Kidney glomerular epithelial cell (primary cell): Measurements from ENCODE around the gene ZNF267.
"Not testable (repeated sequence)": the region's sequence is repeated elsewhere in the genome, so short reads cannot be mapped to it uniquely, and the experiment has no call there.

Experiments used
- DNase-seq: peaks from one replicate; lab custom pipeline; 2025; lab: John Stamatoyannopoulos, UW

Gene ZNF267

DNA sequence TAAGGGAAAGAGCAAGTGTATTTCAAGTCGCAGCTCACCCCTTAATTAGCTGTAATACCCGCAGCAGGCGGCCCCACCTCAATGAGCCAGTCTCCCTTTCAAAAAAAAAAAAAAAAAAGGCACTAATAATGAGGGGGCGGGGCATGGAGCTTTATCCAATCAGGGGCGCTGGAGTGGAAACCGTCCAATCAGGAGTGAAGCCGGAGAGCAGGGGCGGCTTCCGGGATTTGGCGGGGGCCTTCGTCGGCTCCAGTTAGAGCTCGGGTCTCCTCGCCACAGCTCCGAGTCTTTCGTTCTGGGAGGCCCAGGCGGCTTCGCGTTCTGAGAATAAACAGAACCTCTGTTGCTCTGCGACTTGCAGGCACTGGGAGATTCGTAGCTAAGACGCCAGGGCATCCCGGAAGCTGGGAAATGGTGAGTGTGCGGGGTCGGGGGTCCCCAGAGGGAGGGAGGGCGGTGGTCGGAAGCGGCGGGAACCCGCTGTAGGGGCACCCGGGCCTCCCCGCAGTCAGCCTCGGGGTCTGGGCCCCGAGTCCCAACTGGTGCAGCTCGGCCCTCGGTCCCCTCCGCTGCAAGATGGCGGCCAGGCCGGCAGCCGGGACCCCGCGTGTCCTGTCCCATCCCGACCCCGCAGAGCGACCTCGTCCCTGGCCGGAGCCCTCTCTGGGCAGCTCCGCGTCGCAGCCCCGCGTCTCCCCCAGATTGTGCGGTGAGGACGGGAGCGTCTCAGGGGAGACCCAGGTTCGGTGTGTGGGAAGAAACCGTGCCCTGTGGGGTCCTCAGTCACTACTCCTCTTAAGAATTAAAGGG is at the start of gene ZNF267:
Gene ZNF267, plus strand, starts transcription at position 252 of the 810 bp plus-strand sequence. Its CDS starts 160 bp downstream, at position 412.
- peak; percentile 71 for DNase-seq

DNA sequence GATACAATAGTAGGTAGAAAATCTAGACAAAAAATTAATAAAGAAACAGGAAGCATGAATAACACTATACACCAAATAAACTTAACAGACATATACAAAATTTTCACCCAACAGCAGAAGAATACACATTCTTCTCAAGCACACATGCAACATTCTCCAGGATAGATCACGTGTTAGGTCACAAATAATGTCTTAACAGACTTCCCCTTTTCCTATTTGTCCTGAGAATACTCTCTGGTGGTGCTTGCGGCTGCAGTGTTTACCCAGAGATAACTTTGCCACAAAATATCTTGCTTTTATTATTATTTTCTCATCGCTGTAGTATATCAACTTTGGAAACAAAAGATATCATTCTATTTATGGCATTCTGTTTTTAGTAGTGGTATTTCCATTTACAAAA is 40.6 kb upstream of the ZNF267 start:
- DNase-seq, result no peak

DNA sequence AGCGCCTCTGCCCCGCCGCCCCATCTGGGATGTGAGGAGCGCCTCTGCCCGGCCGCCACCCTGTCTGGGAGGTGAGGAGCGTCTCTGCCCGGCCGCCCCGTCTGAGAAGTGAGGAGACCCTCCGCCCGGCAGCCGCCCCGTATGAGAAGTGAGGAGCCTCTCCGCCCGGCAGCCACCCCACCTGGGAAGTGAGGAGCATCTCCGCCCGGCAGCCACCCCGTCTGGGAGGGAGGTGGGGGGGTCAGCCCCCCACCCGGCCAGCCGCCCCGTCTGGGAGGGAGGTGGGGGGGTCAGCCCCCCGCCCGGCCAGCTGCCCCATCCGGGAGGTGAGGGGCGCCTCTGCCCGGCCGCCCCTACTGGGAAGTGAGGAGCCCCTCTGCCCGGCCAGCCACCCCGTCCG is 37.2 kb upstream of the ZNF267 start:
- DNase-seq, result not testable (repeated sequence)

DNA sequence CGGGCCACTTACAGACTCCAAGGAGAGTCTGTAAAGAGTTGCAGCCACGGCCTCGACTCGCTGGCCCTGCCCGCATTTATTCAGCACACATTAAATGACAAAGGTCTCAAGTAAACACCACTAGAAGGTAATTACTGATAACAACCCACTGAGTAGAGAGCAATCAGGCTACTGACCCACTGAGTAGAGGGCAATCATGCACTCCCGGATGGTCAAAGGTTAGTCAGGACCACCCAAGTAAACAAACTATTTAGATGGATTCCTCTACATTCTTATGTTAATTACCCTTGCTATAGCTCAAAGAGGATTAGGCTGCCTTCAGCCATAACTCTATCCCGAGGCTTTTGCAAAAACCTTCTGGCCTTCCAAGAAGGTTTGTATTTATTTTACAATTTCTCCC is 30.7 kb upstream of the ZNF267 start:
- DNase-seq, result no peak

DNA sequence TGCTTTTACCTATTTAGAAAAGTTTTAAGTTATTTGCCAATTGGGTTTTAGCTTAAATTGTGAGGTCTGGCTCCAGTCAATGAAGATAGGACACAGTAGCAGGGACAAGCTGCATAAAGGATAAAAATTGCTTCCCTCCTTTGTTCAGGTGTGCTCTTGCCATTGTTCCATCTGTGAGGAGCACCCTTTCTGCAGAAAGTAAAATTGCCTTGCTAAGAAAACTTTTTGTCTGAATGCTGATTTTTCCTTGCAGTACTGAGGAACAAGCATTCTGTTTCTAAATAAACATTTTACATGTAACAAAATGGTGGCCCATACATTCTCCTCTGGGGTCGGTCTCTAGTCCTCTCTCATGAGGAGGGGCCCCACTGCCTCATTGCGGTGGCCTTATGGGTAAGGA is 25.0 kb upstream of the ZNF267 start:
- DNase-seq, result not testable (repeated sequence)

DNA sequence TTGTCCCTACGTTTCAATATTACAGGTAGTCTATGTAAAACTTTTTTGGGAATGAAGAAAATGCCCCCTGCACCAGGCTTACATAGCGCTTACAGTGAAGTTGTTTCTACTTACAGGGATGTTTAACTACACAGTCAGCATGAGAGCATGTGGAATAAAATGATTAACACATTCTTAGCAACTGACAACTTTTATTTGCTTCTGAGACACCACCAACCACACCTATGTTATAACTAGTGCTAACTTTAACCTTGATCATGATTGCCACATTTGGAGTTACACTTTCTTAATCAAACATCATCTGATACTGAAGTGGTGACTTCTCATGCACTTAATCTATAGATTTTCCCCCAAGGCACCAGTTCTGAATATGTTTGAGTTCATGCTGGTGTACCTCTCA is 20.3 kb upstream of the ZNF267 start:
- DNase-seq, result no peak

DNA sequence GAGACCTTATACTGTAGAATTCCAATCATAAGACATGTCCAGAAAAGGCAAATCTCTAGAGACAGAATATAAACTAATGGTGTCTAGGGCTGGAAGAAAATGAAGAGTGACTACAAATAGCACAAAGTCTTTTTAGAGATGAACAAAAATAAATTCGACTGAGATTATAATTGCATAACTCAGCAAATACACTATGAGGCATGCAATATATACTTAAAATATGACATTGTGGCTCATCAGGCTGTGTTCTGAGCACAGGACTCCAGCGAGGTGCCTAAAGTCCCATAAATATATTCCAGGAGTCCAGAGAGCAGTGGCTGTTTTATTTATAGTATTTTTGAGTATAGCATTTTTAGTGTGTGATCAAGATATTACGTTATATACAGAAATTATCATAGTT is 13.1 kb upstream of the ZNF267 start:
- DNase-seq, result no peak

DNA sequence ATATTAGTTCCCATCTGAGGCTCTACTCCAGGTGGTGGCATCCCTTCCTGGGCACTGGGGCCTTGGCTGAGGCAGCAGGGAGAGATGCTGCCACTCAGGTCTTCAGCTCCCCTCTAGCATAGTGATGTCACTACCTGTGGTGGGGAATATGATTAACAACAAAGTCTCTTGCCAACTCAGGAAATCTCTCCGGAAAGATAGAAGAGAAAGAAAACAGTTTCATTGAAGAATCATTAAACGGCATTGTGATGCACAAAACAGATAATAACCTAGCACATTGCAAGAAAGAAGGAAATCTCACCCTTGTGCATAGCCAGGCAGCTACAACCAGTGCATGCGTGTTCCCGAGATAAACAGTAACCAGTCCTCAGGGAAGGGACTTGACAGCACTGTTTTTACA is 12.2 kb upstream of the ZNF267 start:
- DNase-seq, result no peak

DNA sequence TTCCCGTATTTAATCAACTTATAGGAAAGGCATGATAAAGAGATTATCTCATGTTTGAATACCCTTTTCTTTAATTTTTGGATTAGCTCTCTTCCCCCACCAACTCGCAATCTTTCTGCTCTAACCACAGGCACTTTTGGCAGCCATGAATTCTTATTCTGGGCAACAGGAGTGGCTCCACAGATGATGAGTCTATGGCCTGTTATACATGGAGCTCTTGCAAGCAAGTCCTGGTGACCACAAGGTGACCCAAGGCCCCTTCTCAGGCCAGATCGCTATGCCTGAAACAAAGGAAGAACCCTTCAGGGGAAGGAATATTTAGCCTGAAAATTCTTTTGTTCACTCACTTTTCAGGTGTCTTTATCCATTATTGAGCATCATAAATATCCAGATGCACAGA is 10.8 kb upstream of the ZNF267 start:
- DNase-seq, result no peak

DNA sequence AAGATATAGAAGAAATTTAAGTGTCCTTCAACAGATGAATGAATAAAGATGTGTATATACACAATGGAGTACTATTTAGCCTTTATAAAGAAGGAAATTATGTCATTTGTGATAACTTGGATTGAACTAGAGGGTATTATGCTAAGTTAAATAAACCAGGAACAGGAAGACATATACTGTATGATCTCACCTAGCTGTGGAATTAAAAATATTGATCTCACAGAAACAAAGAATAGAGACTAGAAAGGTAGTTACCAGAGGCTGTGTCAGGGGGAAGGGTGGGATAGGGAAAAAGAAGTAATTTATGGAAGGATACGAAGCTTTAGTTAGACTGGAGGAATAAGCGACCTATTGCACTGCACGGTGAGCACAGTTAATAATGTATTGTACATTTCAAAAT is 5.4 kb upstream of the ZNF267 start:
- DNase-seq, result no peak

DNA sequence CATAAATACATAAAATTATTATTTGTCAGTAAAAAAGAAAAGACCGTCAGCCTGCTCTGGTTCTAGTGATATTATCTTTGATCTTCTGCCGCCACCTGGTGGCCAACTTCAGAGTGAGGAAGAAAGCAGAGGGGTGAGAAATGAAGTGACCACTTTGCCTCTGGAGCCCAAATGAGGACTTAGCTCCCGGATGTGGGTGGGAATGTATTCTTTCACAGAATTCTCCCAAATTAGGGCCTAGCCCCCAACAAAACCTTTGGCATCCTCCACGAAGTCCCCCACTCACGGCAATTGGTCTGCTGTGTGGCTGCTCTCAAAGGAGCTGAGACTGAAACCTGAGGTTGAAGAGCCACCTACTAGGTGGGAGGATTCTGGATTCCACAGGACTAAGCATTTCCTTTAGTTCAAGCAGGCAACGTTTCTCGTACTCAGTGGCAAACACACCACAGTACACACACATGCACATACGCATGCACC is 4.9 kb upstream of the ZNF267 start:
- DNase-seq, result peak; percentile 26

DNA sequence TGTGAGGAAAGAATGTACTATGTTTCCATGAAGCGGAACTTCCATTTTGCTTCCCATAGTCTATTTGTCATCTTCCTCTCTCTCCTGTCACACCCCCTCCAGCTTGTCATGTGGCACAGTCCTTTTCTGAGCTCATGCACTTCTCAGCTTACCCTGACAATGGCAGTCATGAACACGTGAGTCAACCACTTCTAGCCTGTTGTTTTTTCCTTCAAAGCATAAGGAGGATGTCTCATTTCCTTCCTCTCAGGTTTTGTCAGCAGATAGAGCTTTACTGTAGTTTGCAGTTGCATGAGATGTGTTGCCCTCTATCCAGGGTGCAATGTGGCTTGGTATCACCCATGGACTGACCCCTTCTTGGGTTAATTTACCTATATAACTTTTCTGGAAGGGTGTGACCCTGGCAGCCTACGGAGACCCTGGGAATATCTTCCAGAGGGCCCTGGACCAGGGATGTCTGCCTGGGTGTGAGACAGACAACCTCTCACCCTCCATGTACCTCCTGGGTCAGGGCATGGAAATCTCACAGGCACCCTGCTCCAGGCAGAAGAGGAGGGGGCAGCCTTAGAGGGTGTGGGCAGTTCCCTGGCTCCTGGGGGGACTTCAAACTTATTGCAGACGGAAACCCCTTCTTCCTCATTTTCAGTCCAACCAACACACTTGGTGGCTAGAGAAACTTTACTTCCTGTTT is 4.0 kb upstream of the ZNF267 start:
- peak; percentile 74 for DNase-seq

DNA sequence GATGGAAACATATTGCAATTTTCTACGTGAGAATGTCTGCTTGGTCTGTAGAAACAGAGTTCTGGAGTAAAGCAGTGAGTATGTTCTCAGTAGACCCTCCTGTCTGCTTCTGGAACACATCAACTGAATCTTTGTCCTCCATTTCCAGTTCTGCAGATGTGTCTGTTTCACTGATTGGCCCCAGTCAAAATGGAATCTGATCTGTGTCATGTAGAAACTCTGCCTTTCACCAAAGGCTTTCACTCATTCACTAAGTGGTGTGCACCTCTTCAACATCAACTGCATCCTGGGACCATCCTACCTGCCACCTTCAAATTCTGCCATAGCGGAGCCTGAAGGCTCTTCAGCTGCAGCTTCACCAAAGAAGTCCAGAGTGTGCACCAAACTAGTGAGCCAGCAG is 2.8 kb upstream of the ZNF267 start:
- no peak for DNase-seq

DNA sequence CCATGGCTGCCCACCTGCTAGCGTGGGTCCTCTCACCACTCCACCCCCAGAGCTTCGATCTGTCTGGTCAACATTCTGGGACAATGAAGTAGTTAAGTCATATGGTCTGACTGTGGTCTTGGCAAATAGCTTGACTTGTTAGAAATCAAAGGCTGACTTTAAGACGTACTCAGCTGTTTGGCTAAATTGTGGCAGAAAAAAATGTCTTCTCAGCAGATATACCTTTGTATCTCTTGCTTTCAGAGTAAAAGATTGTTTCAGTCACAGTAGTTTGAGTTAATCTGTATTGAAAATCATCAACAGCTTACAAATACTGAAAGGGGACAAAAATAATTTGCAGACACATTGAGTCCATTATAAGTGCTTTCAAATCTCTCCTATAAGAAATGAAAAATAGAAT is 2.1 kb upstream of the ZNF267 start:
- DNase-seq, result no peak

DNA sequence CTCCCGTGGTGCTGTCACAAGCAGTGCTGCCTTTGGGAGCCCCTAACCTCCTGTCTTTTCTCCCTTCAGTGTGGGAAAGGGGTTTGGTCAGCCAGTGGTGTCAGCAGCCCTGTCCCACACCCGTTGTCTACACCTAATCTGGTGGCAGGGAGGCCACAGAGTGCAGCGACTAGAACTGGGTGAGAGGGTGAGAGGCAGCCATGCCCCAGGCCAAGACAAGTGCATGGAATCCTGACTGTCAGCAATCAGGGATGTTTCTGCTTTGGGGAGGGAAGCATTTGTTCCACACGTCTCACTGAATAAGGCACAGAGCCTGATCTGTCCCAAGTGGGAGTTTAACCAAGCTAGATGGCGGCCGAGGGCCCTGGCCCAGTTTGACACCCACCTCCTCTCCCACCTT is 1.4 kb upstream of the ZNF267 start:
- no peak for DNase-seq

DNA sequence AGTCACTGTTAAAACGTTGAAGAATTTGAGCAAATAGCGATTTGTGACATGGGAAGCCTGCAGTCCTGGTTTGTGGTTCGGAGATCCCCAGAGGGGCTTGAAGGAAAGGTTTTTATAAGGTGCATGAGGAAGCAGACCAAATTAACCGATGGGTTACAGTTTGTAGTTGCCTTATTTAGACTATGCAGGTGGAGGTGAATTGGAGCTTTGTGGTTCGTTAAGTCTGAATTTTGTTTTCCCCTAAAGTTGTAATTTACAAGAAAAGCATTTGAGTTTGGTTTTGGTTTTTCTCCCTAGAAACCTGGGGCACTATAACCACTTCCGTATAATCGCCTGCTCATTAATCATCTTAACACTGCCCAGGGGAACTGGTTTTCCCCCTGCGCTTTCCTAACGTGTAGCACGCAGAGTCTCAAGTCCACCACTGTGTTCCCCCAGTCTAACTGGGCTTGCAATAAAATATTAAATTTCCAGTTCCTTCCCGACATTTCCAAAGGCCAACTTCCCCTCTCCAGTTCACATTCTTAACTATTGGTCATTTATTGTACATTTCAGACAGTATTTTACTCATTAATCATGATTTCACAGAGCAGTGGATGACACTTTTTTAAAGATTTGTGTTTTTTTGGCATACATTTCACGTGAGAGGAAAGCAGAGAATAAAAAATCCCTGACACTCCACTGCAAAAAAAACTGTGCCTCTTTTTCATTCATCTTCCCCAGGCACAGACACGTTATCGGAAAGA is 932 bp downstream of the ZNF267 start:
- peak; percentile 26 for DNase-seq

DNA sequence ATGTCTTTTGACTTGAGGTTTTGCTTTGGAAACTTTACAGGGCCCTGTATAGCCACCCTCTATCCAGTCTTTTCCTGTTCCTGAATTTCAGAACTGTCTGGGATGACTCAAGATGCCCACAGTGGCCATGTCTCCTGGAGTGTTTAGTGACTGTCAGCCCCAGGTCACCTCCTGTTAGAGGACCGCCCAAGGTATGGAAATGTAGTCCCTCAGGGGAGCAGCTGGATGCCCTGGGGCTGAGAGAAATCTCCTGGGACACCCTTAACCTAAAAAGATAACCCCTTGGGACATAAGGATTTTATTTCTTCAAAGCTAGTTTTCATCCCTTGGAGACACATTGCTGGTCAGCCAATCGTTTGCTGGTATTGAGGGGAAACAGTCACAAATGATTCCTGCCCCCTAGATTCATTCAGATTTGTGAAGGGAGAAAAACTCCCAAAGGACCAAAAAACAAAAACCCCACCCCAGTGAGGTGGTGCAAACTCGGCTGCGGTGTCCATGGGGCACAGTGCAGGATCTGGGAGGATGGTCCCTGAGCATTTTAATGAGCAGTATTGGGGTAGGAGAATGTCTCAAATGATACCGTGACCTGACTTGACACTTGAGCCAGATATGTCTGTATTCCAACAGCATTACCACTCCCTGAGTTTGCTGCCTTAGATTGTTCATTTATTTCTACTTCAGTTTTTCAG is 1.7 kb downstream of the ZNF267 start:
- DNase-seq, result no peak

DNA sequence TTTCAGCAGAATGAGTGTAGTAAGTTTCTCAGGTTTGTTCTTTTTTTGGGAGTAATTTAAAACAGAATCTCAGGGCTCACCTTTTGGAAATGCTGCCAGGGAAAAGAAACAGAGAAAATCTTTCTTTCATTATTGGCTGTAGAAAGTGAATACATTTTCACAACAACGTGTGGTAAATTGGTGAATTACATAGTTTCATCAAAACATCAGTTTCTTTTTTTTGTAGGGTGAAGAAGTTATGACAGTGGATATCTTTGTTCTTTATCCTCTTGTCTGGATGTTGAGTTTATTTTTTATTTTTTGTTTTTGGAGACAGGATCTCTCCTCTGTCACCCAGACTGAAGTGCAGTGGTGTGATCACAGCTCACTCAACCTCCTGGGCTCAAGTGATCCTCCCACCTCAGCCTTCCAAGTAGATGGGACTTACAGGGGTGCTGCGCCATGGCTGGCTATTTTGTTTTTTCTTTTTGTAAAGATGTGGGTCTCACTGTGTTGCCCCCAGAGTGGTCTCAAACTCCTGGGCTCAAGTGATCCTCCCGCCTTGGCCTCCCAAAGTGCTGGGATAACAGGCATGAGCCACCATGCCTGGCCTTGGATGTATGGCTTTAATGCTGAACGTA is 2.4 kb downstream of the ZNF267 start:
- DNase-seq, result no peak

DNA sequence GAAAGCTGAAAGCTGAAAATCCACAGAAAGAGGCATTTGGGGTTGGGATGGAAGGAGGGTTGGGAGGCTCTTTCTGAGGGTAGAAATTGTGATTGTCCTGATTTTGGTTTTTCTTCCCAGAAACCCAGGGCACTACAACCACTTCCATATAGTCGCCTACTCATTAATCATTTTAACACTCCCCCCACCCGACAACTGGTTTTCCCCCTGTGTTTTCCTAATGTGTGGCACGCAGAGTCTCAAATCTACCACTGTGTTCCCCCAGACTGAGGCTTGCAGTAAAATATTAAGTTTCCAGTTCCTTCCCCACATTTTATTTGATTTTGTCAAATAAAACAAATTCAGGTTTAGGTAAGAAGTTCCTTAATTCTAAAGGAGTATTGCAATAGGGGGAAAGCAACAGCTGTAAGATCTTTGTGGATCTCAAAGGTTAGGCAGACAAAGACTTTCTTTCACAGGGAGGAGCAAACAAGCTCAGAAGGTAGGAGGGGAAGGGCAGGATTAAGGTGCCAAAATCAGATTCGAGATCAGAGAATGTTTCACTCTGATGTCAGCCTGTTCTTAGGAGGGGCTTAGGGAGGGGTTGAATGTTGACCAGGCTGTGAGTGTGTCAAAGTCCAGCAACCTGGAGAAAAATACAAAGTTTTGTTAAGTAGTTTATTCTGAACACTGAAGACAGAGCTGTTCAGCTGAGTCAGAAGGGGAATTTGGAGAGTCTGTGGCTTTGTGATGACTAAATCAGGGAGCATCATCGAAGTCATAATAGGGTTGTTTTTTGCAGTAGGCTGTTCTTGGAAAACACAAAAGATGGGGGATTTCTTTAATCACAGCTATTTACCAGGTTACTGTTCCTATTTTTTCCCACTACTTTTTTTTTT is 3.6 kb downstream of the ZNF267 start:
- DNase-seq, result peak; percentile 93

DNA sequence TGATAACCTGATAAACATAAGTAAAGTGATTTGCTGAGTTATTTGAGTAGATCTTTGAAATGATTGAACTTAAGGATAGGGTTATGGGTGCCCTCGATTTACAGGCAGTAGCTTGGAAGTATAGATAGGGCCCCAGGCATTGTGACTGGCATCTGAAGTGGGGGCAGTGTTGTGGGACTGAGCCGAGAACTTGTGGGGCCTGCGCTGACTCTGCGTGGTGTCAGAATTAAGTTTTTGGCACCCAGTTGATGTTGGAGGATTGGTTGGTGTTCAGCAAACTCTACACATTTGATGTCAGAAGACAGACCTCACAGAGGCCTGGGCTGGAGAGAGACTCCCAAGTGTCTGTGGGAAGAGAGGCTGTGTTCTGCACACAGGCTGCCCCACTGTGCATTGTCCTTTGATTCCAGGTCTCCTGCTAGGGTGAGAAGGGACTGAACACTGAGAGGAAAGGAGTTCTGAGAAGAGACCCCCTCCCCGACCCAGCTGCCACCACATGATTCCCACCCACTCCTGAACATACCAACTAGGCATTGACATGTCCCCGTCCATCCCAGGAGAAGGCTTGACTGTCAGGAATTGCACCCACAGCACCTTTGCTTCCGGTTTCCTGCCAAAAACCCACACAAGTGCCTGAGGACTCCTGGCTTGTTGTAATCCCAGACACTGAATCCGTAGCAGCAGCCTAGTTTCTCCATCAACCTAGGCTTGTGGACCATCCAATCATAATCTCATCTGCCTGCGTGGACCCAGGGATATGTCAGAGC is 4.5 kb downstream of the ZNF267 start:
- DNase-seq, result no peak
